GM19023 (cell line): ENCODE measurements around the gene RASSF8.

Experiments used
- ATAC-seq: cut with Tn5 transposase; IDR thresholded peaks from one replicate; pipeline ENCODE4 v1.9.1; 2021; ENCODE audit warnings: mild to moderate bottlenecking, moderate library complexity; ENCODE audit not compliant: unreplicated experiment

Gene RASSF8

GRCh38 chr12:25958428-25959070 is at the start of gene RASSF8:
TSS of gene RASSF8 (plus strand) at chr12:25958682. CDS start at chr12:26055344, 96,662 bp downstream.
- peak; percentile 87 for ATAC-seq

- no peak for ATAC-seq
These were observed 43.9 kb upstream of the RASSF8 start for GRCh38 chr12:25914551-25914950.

GRCh38 chr12:25924491-25925001 is 33.9 kb upstream of the RASSF8 start:
- no peak for ATAC-seq

GRCh38 chr12:25925064-25925463 is 33.4 kb upstream of the RASSF8 start:
- no peak for ATAC-seq

GRCh38 chr12:25926536-25926935 is 31.9 kb upstream of the RASSF8 start:
- ATAC-seq, result no peak

GRCh38 chr12:25929142-25929541 is 29.3 kb upstream of the RASSF8 start:
- ATAC-seq, result no peak

- no peak for ATAC-seq
These were observed 25.5 kb upstream of the RASSF8 start for GRCh38 chr12:25932971-25933370.

- ATAC-seq, result no peak
These were observed 24.0 kb upstream of the RASSF8 start for GRCh38 chr12:25934456-25934855.

- no peak for ATAC-seq
These were observed 22.9 kb upstream of the RASSF8 start for GRCh38 chr12:25935355-25936144.

GRCh38 chr12:25937096-25937495 is 21.4 kb upstream of the RASSF8 start:
- ATAC-seq, result no peak

- ATAC-seq, result no peak
These were observed 19.9 kb upstream of the RASSF8 start for GRCh38 chr12:25938581-25938980.

- no peak for ATAC-seq
These were observed 18.9 kb upstream of the RASSF8 start for GRCh38 chr12:25939606-25940005.

GRCh38 chr12:25940886-25941285 is 17.6 kb upstream of the RASSF8 start:
- no peak for ATAC-seq

- ATAC-seq, result no peak
These were observed 15.8 kb upstream of the RASSF8 start for GRCh38 chr12:25942709-25943108.

- ATAC-seq, result no peak
These were observed 14.5 kb upstream of the RASSF8 start for GRCh38 chr12:25943940-25944339.

GRCh38 chr12:25949343-25949742 is 9.1 kb upstream of the RASSF8 start:
- no peak for ATAC-seq

GRCh38 chr12:25950329-25951115 is 8.0 kb upstream of the RASSF8 start:
- ATAC-seq, result no peak

GRCh38 chr12:25957793-25958427 is 572 bp upstream of the RASSF8 start:
- ATAC-seq, result peak; percentile 19

GRCh38 chr12:25959071-25959961 is 834 bp downstream of the RASSF8 start:
- ATAC-seq, result no peak

- no peak for ATAC-seq
These were observed 1.7 kb downstream of the RASSF8 start for GRCh38 chr12:25960143-25960542.
